Hematopoietic multipotent progenitor cell (in vitro differentiated cells): ENCODE measurements around the gene PRMT1. TPM values are rescaled to one million over a fixed set of nuclear protein-coding genes. Genes with fewer than 3 reads are reported as not detected.
"Not testable (repeated sequence)": the region's sequence is repeated elsewhere in the genome, so short reads cannot be mapped to it uniquely, and the experiment has no call there.

Experiments used
- DNase-seq, 3 donors: peaks; one replicate each; pipeline ENCODE4 v3.0.0-alpha.2; 2011 to 2015; ENCODE audit warnings: low read depth in 2 of 3, low spot score in 2 of 3
- total RNA-seq: library from RNA; depleted of rRNA; stranded (reverse); fragments of >200 nt; gene quantifications from one replicate; pipeline ENCODE4 v1.2.3, GENCODE V29; 2012

PRMT1 gene
- 455 TPM for total RNA-seq

DNA sequence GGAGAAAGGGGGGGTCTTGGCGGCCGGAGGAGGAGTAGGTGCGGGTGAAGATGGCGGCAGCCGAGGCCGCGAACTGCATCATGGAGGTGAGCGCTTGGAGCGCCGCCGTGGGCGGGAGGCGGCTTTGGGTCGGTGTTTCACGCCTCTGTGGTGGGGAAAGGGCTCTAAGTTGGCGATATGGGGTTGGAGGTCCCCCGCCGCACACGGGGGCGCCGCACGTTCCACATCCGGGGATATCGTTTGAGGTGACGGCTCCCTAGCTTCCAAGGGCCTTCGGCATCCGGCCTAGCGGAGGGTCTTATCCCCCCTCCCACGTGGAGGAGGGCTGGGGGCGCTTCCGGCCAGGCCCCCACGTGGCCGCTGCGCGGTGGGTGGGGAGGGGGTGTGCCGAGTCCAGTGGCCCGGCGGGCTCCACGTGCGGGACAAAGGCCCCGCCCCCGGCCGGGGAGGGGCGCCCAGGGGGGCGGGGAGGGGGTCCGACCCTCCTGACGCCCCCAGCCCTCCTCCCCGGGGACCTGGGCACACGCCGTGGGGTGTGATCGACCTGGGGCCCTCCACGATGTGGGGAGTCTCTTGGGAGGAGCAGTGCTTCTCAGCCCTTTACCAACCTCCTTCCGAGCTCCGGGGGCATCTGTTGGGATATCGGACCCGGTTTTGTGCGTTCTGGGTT is at the start of gene PRMT1:
Gene PRMT1 (plus strand): TSS at position 41 of the 670 bp plus-strand sequence. CDS start 10 bp downstream, at position 51.
- no peak for DNase-seq

DNA sequence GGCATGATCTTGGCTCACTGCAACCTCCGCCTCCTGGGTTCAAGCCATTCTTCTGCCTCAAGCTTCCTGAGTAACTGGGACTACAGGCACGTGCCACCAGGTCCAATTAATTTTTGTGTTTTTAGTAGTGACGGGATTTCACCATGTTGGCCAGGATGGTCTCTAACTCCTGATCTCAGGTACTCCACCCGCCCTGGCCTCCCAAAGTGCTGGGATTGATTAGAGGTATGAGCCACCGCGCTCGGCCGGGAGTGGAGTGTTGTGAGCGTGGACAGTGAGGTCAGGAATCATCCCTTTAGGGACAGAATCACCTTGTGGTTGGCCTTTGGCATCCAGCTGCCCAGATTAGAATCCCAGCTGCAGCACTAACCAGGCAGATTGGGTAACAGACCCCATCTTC is 47.4 kb upstream of the PRMT1 start:
- no peak for DNase-seq

DNA sequence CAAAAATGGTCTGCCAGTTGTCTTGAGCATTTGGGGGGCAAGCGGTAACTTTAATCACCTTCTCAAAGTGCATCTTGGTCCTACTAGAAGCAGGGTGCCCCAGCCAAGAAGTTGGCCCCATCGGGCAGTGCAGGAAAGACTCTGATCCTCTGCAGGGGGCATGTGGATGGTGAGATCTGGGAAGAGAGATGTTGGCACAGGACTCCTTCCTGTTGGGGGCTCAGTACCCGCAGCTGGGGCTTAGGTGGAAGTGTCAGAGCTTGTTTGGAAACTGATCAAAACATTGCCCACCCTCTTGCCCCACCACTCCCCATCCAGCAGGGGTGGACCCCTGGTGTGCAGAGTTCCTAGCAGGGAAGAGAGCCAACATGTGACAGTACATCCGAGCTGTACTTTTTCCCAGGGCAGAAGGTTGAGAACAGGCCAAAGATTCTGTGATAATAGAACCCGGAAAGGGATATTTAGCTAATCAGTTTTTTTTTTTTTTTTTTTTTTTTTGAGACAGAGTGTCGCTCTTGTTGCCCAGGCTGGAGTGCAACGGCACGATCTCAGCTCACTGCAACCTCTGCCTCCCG is 46.0 kb upstream of the PRMT1 start:
- DNase-seq: no peak

DNA sequence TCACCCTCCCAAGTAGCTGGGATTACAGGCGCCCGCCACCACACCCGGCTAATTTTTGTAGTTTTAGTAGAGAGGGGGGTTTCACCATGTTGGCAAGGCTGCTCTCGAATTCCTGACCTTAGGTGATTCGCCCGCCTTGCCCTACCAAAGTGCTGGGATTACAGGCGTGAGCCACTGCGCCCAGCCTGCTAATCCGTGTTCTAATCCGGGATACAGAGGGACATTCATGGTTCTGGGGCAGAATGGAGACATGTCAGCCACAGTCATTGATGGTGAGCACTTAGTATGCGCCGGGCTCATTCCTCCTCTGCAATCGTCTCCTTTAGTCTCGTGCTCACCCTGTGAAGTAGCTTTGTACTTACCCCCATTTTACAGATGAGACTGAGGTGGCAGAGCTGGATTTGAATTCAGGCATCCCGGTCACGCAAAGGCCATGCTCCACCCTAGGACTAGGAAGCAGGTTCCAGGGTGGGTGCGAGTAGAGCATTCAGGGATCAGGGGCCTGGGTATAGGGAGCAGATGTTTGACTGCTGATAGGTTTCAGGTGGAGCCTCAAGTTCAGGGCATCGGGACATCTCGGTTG is 45.4 kb upstream of the PRMT1 start:
- no peak for DNase-seq

DNA sequence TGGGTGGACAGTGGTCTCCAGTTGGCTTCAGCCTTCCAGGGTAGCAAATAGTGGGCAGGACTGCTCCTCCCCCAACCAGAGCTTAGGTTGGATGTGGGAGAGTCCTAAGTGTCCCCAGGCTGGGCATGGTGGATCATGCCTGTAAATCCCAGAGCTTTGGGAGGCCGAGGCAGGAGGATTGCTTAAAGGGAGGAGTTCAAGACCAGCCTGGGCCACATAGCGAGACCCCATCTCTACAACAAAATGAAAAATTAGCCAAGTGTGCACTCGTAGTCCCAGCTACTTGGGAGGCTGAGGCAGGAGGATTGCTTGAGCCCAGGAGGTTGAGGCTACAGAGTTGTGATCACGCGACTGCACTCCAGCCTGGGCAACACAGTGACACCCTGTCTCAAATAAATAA is 44.5 kb upstream of the PRMT1 start:
- DNase-seq: no peak

DNA sequence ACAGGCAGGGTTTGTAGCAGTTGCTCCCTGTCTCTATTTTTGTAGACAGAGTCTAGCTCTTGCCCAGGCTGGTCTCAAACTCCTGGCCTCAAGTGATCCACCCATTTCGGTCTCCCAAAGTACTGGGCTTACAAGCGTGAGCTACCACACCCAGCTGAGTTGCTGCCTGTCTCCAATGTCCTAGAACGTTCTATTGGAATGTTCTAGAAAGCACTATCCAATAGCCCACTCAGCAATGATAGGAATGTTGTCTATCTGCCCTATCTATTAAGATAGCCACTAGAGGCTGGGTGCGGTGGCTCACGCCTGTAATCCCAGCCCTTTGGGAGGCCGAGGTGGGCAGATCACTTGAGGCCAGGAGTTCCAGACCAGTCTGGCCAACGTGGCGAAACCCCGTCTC is 43.8 kb upstream of the PRMT1 start:
- DNase-seq: not testable (repeated sequence)

DNA sequence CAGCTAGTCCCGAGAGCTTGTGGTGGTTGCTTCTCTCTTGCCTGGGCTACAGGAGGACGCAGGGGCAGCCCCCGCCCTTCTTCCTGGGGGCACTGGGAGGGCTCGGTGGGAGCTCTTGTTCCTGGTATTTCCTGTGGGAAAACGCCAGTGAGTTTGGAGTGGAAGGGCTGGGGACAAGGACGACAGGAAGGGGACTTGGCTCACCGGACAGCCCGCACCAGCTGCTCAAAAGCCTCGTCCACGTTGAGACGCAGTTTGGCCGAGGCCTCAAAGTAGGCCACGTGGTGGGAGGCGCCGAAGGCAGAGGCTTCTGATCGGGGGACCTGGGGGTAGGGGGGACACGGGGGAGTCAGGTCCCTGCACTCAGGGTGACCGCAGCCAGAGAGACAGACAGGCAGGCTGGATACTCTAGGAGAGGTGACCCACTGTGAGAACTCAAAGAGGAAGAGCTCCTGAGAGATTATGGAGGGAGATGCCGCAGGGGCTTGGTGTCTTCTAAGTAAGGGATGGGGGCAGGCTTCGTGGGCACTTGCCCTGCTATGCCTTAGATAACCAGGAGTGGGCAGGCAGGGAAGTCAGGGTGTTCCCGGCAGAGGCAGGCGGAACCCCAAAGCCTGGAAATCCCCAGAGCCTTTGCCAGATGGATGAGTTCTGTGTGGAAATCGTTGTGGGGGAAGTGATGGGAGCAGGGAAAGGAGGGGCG is 41.4 kb upstream of the PRMT1 start:
- no peak for DNase-seq

DNA sequence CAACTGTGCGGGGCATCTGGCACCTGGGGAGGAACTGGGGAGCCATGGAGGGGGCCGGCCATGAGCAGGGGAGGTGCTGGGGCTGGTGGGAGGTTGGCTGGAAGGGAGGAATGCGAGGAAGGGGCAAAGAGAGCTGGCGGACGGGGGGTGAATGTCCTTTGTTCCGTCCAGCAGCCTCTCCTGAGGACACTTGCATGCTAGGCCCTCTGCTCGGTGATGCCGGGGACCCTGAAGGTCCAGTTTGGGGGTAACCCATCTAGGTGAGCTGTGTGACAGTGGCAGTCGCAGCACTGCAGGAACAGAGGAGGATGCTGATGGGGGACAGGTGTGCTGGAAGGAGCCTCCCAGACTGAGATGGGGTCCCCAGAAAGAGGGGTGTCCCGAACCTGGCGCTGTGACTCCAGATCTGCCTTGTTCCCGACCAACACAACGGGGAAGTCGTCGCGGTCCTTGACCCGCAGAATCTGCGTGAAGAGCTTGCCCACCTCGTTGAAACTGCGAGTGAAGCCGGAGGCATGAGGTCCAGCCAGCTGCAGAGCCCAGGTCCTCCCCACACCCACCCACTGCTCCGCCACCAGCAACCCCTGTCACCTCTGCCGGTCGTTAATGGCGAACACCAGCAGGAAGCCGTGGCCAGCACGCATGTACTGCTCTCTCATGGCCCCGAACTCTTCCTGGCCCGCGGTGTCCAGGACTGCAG is 40.7 kb upstream of the PRMT1 start:
- no peak for DNase-seq

DNA sequence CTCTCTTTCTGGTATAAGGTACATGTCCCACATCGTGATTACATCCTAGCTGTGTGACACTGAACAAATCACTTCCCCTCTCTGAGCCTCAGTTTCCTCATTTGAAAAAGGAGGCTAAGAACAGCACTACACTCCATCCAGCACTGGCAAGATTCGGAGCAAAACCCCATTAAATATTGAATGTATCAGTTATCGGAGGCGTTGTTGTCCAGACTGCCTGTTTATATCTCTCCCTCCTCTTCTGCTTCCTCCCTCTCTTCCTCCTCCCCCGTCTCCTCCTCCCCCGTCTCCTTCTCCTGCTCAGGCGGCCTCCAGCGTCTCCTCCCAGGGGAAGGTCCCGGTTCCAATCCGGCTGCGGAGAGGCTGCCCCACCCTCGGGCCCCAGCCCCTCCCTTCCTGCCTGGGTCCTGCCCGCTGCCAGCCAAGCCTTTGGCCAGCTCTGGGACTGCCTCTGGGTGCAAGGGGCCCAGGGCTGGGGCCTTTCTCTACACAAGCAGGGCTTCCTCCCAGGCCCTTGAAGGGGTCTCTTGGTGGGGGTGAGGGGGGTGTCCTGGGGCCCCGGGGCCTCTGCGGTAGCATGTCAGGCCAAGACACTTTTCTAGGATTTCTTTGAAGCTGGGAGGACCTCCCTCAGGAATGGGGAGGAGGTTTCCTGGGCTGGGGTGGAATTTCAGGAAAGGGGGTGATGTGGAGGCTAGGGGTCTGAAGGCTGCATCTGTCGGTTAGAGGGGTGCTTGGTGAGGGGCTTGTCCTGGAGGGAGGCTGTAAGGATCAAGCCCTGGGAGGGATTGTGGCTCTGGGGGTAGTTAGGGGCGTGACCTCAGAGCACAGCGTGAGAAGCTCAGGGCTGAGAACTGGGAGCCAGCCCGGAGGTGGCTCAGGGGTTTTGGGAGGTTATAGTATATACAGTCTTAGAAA is 39.0 kb upstream of the PRMT1 start:
- no peak for DNase-seq

DNA sequence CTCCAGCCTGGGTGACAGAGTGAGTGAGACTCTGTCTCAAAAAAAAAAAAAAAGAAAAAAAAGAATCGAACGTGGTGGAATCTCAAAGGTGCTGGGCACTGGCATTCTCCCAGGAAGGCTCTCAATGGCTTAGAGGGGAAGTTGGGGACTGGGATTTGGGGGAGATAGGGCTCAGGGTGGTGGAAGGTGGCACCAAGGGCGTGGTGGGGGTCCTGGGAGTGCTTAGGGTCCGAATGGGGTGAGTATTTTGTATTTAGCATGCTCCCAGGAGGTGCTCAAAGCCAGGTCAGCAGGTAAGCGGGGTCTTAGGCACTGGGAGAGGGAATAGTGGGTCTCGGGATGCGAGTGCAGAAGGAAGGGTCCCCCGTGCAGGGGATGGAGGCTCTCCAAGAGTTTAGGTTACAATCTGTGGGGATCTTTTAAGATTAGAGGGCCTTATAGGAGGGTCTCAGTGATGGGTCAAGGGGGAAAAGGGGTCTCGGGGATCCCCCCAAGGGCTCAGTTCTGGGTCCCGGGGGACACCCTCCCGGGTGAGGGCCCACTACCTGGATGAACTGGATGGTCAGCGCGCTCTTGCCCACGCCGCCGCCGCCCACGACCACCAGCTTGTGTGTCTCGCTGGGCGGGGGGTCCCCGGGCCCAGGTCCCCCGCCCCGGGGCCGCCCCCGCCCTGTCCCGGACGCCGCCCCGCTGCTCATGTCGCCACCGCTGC is 37.5 kb upstream of the PRMT1 start:
- DNase-seq: no peak

DNA sequence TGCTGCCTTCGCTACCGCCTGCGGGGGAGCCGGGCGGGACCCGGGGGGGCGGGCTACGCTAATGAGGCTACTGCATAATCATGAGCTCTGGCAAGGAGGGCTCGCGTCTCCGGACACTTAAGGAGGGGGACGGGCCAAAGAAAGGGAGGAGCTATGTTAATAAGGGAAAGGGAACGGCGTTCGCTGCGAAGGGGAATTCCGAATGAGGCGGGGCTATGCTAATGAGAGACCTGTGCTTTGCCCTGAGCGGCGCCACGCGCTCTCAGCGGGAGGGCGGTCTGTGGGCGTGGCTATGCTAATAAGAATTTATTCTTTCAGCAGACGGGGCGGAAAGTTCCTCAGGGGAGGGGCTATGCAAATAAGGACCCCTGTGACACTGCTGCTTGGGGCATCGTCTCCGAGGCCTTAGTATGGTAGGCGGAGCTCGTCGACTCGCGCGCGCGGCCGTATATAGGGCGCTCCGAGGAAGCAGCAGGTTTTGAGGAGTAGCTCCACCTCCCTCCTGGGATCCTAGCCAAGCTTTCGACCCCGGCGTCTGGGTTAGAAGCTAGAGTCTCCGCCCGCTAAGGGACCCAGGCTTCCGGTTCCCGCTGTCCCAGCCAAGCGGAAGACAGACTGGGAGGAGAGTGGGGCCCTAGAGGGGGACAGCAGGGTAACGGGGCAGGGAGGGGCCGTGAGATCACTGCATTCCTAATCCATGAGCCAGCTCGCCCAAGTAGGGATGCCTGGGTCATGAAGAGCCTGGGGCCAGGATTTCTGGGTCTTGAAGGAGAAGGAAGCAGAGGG is 36.8 kb upstream of the PRMT1 start, which contains the start of gene RRAS:
Gene RRAS (minus strand): TSS at position 31 of the 786 bp plus-strand sequence. CDS start 45 bp downstream, outside the sequence.
- peak; percentile 97 to 100 (median 100) for DNase-seq

DNA sequence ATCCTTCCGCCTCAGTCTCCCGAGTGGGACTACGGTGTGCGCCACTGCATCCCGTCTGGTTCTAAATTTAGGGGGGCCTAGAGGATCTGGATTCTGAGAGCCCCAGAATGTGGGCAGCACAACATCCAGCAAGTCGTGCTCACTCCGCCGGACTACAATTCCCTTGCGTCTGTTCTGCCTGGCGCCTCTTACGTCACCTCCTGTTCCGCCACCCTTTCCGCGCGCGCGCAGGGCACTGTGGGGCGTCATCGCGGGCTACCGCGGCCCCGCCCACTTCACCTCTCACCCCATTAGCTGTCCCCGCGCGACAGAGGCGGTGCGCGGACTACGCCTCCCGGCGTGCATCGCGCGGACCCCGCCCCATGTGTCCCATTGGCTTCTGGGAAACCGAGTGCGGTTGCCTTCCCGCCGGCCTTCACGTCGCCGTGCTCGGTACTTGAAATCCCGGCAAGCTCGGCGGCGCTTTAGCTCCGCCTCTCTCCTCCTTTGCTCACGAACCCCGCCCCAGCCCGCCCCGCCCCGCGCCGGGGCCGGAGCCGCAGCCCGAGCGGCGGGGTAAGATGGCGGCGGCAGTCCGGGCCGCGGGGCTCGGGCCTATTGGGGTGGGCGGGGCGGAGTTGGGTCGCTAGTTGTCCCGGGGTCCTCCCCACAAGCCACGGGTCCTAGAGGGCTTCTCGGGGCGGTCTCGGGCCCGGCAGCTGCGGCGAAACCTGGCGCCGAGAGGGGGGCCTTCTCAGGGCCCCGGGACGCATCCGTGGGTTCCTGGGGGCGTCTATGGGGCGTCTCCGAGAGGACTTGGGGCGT is 35.2 kb upstream of the PRMT1 start, which contains the start of gene SCAF1:
Gene SCAF1 (plus strand): TSS at position 522 of the 804 bp plus-strand sequence. CDS start 2,818 bp downstream, outside the sequence.
- peak; percentile 98 to 100 (median 99) for DNase-seq

DNA sequence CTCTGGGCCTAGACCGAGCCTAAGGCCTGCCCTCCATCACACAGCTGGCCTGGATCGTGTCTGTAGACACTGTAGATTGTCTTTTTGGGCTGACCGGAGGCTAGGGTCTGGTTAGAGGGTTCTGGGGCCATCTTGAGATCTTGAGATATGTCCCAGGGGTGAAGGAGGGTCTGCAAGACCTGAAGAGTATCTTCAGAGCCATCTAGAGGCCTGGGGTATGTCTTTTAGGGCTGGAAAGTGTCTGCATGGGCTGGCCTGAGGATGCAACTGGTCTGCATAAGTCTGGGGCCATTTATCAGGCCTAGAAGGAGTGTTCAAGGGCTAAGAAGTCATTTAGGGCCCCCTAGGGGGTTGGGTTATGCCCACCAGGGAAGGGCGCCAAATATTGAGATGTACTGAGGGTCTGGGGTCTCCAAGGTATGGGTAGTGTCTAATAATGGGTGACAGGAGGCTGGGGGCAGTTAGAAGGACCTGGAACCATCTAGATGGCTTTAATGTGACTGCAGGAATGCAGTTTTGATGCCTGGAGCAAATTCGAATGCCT is 34.5 kb upstream of the PRMT1 start:
- peak in 1 of 3 donors; percentile 47 for DNase-seq

DNA sequence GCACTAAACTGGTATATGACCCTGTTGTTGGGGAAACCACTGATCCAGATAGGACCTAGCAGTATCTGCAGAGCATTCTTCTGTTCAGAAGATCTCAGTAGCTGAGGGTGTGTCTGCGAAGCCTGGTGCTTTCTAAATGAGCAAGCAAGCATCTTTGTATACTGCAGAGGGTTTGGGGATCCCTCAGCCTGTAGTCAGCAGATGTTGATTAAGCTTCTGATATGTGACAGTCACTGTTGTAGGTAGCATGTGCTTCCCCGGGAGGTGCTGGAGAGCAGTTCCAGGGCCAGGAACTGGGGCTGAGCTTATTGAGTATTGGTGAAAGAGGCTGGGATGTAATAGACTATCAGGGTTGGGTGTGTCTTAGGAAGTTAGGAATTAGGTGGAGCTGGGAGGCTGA is 33.6 kb upstream of the PRMT1 start:
- DNase-seq: no peak

DNA sequence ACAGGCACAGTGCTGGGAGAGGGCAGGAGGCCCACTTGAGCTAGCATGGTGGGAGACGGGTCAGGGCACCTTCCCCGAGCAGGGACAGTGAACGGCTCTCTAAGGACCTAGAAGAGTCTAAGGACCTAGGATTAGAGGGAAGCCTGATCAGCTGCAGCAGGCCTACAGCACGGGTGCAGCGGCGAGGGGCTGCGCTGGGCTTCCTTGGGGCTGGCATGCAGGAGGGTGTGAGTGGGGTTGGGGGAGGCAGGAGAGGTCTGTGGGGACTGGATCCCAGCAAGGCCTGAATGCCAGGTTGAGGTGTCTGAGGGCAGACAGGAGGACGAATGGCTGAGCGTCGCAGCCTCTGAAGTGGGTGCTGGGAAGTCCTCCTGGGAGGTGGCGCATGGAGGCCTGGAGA is 31.5 kb upstream of the PRMT1 start:
- DNase-seq: no peak

DNA sequence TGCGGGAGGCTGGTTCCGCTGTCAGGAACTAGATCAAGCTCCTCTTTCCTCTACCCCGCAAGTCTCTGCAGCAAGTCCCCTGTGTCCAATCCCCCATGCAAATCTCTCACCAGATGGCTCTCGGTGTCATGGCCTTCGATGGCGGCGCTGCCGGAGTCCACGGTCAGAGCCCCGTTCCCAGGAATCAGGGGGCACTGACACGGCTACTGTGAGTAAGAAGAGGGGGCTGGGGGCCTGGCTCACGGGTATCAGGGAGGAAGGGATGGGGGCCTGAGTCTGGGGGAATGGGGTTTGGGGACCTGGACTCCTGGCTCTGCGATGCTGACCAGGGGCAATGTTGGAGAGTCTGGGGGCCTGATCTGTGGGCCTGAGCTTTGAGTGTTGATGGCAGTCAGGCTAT is 31.1 kb upstream of the PRMT1 start:
- no peak for DNase-seq

DNA sequence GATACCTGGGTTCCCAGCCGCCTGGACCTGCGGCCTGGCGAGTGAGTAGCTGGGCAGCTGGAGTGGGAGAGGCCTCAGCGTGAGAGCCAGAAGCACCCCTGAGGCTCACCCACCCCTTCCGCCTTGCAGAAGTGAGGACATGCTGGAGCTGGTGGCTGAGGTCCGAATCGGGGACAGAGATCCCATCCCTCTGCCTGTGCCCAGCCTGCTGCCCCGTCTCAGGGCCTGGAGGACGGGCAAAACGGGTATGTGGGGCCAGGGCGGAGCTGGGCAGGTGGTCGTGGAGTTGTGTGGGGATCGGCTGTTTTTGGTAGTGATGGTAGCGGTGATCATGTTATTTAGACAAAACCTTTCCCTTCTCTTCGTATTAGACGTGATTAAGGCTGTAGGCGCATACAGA is 30.5 kb upstream of the PRMT1 start:
- no peak for DNase-seq
